Testis (tissue), 2 donors: ENCODE measurements around the gene MAPKAPK5.

Source experiments
- POLR2A ChIP-seq: fragments of 450-650 bp; IDR thresholded peaks from one replicate; pipeline ENCODE4 v1.6.1; 2017; ENCODE audit warnings: antibody characterized with exemption, mild to moderate bottlenecking, moderate library complexity
- TF ChIP-seq, protein P1 (sequence below), 3 experiments: fragments of 450-650 bp in 2 of 3; fragments of 200-600 bp in 1 of 3; sonication (generic) in 1 of 3; IDR thresholded peaks; one replicate each; pipeline ENCODE4 v1.5.1; 2016 to 2019; ENCODE audit warnings: antibody characterized with exemption in 3 of 3, mild to moderate bottlenecking in 2 of 3, moderate library complexity in 1 of 3

DNA sequence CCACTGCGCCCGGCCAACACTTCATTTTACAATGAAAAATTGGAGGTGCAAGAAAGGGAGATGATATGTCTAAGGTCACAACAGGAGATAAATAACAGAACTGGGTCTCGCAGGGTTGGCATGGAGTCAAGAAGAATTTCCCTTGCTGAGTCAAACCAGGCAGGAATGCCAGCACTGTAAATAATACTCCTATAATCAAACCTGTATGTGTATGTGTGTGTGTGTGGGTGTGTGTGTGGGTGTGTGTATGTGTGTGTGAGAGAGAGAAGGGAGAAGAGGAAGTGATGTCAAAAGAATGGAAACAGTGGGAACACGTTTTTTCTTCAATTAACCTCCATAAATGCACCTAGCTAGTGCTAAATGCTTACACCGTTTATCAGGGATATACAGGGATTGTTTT, 100.5 kb downstream of the MAPKAPK5 start:
- TF ChIP-seq, protein P1, sequence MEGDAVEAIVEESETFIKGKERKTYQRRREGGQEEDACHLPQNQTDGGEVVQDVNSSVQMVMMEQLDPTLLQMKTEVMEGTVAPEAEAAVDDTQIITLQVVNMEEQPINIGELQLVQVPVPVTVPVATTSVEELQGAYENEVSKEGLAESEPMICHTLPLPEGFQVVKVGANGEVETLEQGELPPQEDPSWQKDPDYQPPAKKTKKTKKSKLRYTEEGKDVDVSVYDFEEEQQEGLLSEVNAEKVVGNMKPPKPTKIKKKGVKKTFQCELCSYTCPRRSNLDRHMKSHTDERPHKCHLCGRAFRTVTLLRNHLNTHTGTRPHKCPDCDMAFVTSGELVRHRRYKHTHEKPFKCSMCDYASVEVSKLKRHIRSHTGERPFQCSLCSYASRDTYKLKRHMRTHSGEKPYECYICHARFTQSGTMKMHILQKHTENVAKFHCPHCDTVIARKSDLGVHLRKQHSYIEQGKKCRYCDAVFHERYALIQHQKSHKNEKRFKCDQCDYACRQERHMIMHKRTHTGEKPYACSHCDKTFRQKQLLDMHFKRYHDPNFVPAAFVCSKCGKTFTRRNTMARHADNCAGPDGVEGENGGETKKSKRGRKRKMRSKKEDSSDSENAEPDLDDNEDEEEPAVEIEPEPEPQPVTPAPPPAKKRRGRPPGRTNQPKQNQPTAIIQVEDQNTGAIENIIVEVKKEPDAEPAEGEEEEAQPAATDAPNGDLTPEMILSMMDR (IDR thresholded peaks at IDR 0.05), result no peak
- no peak for TF ChIP-seq POLR2A
